Neural progenitor cell (in vitro differentiated cells): ENCODE results near the gene HECTD4. TPM values are rescaled to one million over a fixed set of nuclear protein-coding genes. Genes with fewer than 3 reads are reported as not detected.

Experiments used
- DNase-seq: peaks from one replicate; pipeline ENCODE4 v3.0.0-alpha.2; 2016; ENCODE audit warnings: low spot score
- H2AFZ ChIP-seq: fragments of 200-600 bp; sonication (generic); replicated peaks from 2 replicates; pipeline ENCODE4 v1.6.1; 2016; ENCODE audit warnings: antibody characterized with exemption
- H3F3A ChIP-seq: fragments of 200-600 bp; sonication (generic); 2 replicates; pipeline ENCODE4 v1.6.1; 2016; ENCODE audit warnings: antibody characterized with exemption, low read depth
- H3K27ac ChIP-seq: fragments of 200-600 bp; sonication (generic); 2 replicates; pipeline ENCODE4 v1.5.1; 2016; ENCODE audit warnings: mild to moderate bottlenecking
- H3K27me3 ChIP-seq: fragments of 200-600 bp; sonication (generic); 2 replicates; pipeline ENCODE4 v1.6.1; 2016; ENCODE audit warnings: mild to moderate bottlenecking, moderate library complexity
- H3K36me3 ChIP-seq: fragments of 200-600 bp; sonication (generic); 2 replicates; pipeline ENCODE4 v1.5.1; 2016
- H3K4me1 ChIP-seq: fragments of 200-600 bp; sonication (generic); 2 replicates; pipeline ENCODE4 v1.6.1; 2016; ENCODE audit warnings: mixed run types
- H3K4me2 ChIP-seq: fragments of 200-600 bp; sonication (generic); 2 replicates; pipeline ENCODE4 v1.6.1; 2016
- H3K4me3 ChIP-seq: fragments of 200-600 bp; sonication (generic); 2 replicates; pipeline ENCODE4 v1.5.1; 2016
- H3K79me2 ChIP-seq: fragments of 200-600 bp; sonication (generic); 2 replicates; pipeline ENCODE4 v1.6.1; 2016; ENCODE audit warnings: low read depth
- H3K9ac ChIP-seq: fragments of 200-600 bp; sonication (generic); 2 replicates; pipeline ENCODE4 v1.6.1; 2016
- H3K9me3 ChIP-seq: fragments of 200-600 bp; sonication (generic); 2 replicates; pipeline ENCODE4 v1.5.1; 2016; ENCODE audit warnings: low read depth
- H4K20me1 ChIP-seq: fragments of 200-600 bp; sonication (generic); 2 replicates; pipeline ENCODE4 v1.6.1; 2016; ENCODE audit warnings: low read depth
- H3K27ac Mint-ChIP-seq: 3 replicates; pipeline ENCODE4 v1.8.0; 2021; ENCODE audit warnings: mixed read lengths
- H3K27me3 Mint-ChIP-seq: 2 replicates; pipeline ENCODE4 v1.8.0; 2022; ENCODE audit warnings: low read depth, mild to moderate bottlenecking, inconsistent platforms, moderate library complexity, mixed read lengths; ENCODE audit not compliant: insufficient read depth
- H3K36me3 Mint-ChIP-seq: 3 replicates; pipeline ENCODE4 v1.8.0; 2021; ENCODE audit warnings: mixed read lengths
- H3K4me1 Mint-ChIP-seq: 3 replicates; pipeline ENCODE4 v1.8.0; 2021; ENCODE audit warnings: mixed read lengths
- H3K4me3 Mint-ChIP-seq: 3 replicates; pipeline ENCODE4 v1.8.0; 2021; ENCODE audit warnings: mild to moderate bottlenecking, moderate library complexity, mixed read lengths
- H3K9me3 Mint-ChIP-seq: 3 replicates; pipeline ENCODE4 v1.8.0; 2020; ENCODE audit warnings: mixed read lengths
- EZH2 ChIP-seq: fragments of 200-600 bp; sonication (generic); IDR thresholded peaks from 2 replicates; pipeline ENCODE4 v1.6.1; 2017; ENCODE audit warnings: antibody characterized with exemption, mild to moderate bottlenecking, moderate library complexity
- EZH2phosphoT487 ChIP-seq: fragments of 200-600 bp; sonication (generic); IDR thresholded peaks from 2 replicates; pipeline ENCODE4 v1.6.1; 2017; ENCODE audit warnings: antibody characterized with exemption
- total RNA-seq: library from RNA; depleted of rRNA; stranded (reverse); fragments of >200 nt; gene quantifications from 2 replicates; pipeline ENCODE4 v1.2.3, GENCODE V29; 2015; ENCODE audit warnings: low replicate concordance
- TF ChIP-seq, protein P1 (sequence below): fragments of 200-600 bp; sonication (generic); IDR thresholded peaks from 2 replicates; pipeline ENCODE4 v1.5.1; 2017; ENCODE audit warnings: antibody characterized with exemption, mild to moderate bottlenecking

The HECTD4 gene
- total RNA-seq, 1 donor from 2014 or later, result 11.0 TPM

DNA sequence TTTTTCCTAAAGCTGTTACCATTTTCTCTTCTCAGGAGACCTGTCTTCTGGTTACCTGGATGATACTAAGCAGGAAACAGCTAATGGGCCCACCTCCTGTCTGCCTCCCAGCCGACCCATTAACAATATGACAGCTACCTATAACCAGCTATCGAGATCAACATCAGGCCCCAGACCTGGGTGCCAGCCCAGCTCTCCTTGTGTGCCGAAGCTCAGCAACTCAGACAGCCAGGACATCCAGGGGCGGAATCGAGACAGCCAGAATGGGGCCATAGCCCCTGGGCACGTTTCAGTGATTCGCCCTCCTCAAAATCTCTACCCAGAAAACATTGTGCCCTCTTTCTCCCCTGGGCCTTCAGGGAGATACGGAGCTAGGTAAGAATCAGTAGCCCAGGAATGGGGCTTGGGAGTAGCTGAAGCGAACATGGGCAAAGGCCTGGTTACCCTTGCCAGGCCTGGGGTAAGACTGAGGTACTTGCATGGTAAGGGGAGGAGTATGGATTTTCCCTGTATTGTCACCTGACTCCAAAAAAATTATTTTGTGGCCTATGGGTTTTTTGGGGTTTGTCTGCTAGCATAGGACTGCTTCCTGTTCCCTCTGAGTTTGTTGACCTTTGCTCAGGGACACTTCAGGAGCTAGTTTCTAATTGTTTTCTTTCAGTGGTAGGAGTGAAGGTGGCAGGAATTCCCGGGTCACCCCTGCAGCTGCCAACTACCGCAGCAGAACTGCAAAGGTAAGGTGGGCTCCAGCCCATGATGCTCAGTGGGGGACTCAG is 230.3 kb downstream of the HECTD4 start:
- H3K27ac ChIP-seq, result no peak overlapping the region
- no peak overlapping the region for H3K4me3 ChIP-seq
- H3K9ac ChIP-seq, result no peak overlapping the region
- H3K4me2 ChIP-seq, result no peak overlapping the region
- no peaks in the 10 kb centered on the region for H3F3A ChIP-seq
- Mint-ChIP-seq H3K27ac (peak overlapping the region; percentile 27), H3K9me3 (peaks cover 11% of the 10 kb centered on the region), H3K27me3 (peaks cover 4% of the 10 kb centered on the region), H3K4me1 (peaks cover 26% of the 10 kb centered on the region), H3K36me3 (peaks cover 57% of the 10 kb centered on the region), H3K4me3 (no peak overlapping the region)
- no peaks in the 10 kb centered on the region for H3K27me3 ChIP-seq
- no peaks in the 10 kb centered on the region for H3K4me1 ChIP-seq
- DNase-seq, result no peak
- H3K36me3 ChIP-seq, result no peaks in the 10 kb centered on the region
- H3K9me3 ChIP-seq, result no peaks in the 10 kb centered on the region
- TF ChIP-seq, protein P1, sequence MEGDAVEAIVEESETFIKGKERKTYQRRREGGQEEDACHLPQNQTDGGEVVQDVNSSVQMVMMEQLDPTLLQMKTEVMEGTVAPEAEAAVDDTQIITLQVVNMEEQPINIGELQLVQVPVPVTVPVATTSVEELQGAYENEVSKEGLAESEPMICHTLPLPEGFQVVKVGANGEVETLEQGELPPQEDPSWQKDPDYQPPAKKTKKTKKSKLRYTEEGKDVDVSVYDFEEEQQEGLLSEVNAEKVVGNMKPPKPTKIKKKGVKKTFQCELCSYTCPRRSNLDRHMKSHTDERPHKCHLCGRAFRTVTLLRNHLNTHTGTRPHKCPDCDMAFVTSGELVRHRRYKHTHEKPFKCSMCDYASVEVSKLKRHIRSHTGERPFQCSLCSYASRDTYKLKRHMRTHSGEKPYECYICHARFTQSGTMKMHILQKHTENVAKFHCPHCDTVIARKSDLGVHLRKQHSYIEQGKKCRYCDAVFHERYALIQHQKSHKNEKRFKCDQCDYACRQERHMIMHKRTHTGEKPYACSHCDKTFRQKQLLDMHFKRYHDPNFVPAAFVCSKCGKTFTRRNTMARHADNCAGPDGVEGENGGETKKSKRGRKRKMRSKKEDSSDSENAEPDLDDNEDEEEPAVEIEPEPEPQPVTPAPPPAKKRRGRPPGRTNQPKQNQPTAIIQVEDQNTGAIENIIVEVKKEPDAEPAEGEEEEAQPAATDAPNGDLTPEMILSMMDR, result no peak
- TF ChIP-seq EZH2phosphoT487 (no peak), EZH2 (no peak)
- H2AFZ ChIP-seq, result no peak overlapping the region
- H4K20me1 ChIP-seq, result no peaks in the 10 kb centered on the region
- H3K79me2 ChIP-seq, result no peaks in the 10 kb centered on the region

DNA sequence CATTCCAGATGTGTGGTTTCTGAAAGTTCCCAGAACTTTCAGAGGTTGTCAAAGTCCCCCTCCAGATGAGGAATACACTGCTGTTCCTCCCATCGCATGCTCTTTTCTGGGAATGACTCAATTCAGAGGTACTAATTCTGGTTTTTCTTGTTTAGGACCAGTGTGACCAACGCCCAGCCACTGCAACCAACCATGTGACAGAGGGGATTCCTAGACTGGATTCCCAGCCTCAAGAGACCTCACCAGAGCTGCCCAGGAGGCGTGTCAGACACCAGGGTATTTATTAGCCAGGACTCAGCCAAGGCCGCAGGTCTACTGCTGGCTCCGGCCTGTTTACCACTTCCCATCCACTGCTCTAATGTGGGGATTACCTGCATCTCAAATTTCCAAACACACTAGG is 232.6 kb downstream of the HECTD4 start:
- no peak for DNase-seq
- no peak overlapping the region for H2AFZ ChIP-seq
- H3K9me3 Mint-ChIP-seq, result no peaks in the 10 kb centered on the region
- H3K36me3 Mint-ChIP-seq, result peaks cover 51% of the 10 kb centered on the region
- no peaks in the 10 kb centered on the region for H3K79me2 ChIP-seq
- no peaks in the 10 kb centered on the region for H3K27me3 ChIP-seq
- no peaks in the 10 kb centered on the region for H3F3A ChIP-seq
- no peak overlapping the region for H3K4me3 Mint-ChIP-seq
- H3K4me3 ChIP-seq, result no peak overlapping the region
- H3K4me1 Mint-ChIP-seq, result peaks cover 22% of the 10 kb centered on the region
- H3K27ac Mint-ChIP-seq, result no peak overlapping the region
- no peaks in the 10 kb centered on the region for H4K20me1 ChIP-seq
- no peaks in the 10 kb centered on the region for H3K36me3 ChIP-seq
- H3K4me2 ChIP-seq, result no peak overlapping the region
- H3K9ac ChIP-seq, result no peak overlapping the region
- TF ChIP-seq EZH2 (no peak), EZH2phosphoT487 (no peak)
- TF ChIP-seq, protein P1, result no peak
- H3K27me3 Mint-ChIP-seq, result peaks cover 2% of the 10 kb centered on the region
- no peaks in the 10 kb centered on the region for H3K9me3 ChIP-seq
- no peak overlapping the region for H3K27ac ChIP-seq
- no peaks in the 10 kb centered on the region for H3K4me1 ChIP-seq

DNA sequence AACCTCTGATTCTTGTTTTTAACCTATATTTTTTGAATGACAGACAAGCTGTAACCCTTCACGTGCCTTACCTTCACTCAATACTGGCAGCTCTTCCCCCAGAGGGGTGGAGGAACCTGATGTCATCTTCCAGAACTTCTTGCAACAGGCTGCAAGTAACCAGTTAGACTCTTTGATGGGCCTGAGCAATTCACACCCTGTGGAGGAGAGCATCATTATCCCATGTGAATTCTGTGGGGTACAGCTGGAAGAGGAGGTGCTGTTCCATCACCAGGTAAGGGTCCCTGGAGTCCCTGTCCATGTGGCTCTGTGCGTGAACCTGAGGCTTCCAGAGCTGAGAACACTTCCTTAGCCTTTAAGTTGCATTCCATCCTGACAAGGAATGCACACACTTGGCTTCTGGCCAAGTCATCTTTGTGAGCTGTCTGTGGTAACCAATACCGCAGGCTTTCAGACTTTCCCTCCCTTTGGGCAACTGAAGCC is 234.2 kb downstream of the HECTD4 start:
- Histone ChIP-seq H3K27ac (no peak overlapping the region), H3K9ac (no peak overlapping the region), H3K36me3 (no peaks in the 10 kb centered on the region), H3K9me3 (no peaks in the 10 kb centered on the region), H3K27me3 (no peaks in the 10 kb centered on the region), H3K4me2 (no peak overlapping the region), H3K79me2 (no peaks in the 10 kb centered on the region), H2AFZ (no peak overlapping the region), H3F3A (no peaks in the 10 kb centered on the region), H3K4me3 (no peak overlapping the region), H4K20me1 (no peaks in the 10 kb centered on the region), H3K4me1 (no peaks in the 10 kb centered on the region)
- H3K27ac Mint-ChIP-seq, result no peak overlapping the region
- H3K4me3 Mint-ChIP-seq, result no peak overlapping the region
- peaks cover 9% of the 10 kb centered on the region for H3K4me1 Mint-ChIP-seq
- H3K9me3 Mint-ChIP-seq, result no peaks in the 10 kb centered on the region
- peaks cover 44% of the 10 kb centered on the region for H3K36me3 Mint-ChIP-seq
- peaks cover 2% of the 10 kb centered on the region for H3K27me3 Mint-ChIP-seq
- no peak for TF ChIP-seq EZH2
- no peak for DNase-seq

DNA sequence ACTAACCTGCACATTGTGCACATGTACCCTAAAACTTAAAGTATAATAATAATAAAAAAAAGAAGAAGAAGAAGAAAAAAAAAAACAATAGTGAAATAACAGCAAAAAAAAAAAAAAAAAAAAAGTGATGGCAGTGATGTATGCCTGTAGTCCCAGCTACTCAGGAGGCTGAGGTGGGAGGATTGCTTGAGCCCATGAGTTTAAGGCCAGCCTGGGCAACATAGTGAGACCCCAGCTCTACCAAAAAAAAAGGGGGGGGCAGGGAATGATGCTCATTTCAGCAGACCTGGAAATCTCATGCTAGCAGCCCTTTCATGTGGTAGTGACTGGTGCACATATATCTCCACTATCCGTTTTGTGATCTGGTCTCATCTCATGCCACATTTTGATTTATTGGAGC is 236.1 kb downstream of the HECTD4 start:
- H3K4me1 ChIP-seq, result no peaks in the 10 kb centered on the region
- no peak overlapping the region for H3K9ac ChIP-seq
- TF ChIP-seq EZH2, result no peak
- TF ChIP-seq EZH2phosphoT487, result no peak
- TF ChIP-seq, protein P1, result no peak
- DNase-seq, result no peak
- H2AFZ ChIP-seq, result no peak overlapping the region
- Mint-ChIP-seq H3K4me1 (no peaks in the 10 kb centered on the region), H3K9me3 (no peaks in the 10 kb centered on the region), H3K27me3 (peaks cover 2% of the 10 kb centered on the region), H3K36me3 (peaks cover 36% of the 10 kb centered on the region), H3K27ac (no peak overlapping the region), H3K4me3 (no peak overlapping the region)
- H3K79me2 ChIP-seq, result no peaks in the 10 kb centered on the region
- no peaks in the 10 kb centered on the region for H3K9me3 ChIP-seq
- H3K4me3 ChIP-seq, result no peak overlapping the region
- H3K27ac ChIP-seq, result no peak overlapping the region
- no peaks in the 10 kb centered on the region for H3K36me3 ChIP-seq
- no peak overlapping the region for H3K4me2 ChIP-seq
- H4K20me1 ChIP-seq, result no peaks in the 10 kb centered on the region
- H3F3A ChIP-seq, result no peaks in the 10 kb centered on the region
- H3K27me3 ChIP-seq, result no peaks in the 10 kb centered on the region
